Measurements from ENCODE around the gene RNF145.
"Not testable (repeated sequence)": the region's sequence is repeated elsewhere in the genome, so short reads cannot be mapped to it uniquely, and the experiment has no call there.

The RNF145 gene

GRCh38 chr5:159147976-159148375 lies 61.4 kb downstream of the RNF145 start:
- Histone ChIP-seq H3K9ac (ENCODE audit: low read depth in 1 of 2, low read length in 2 of 2) (no peak overlapping the region), H3K27me3 (ENCODE audit: control insufficient read depth in 1 of 2, insufficient read depth in 2 of 2, low read length in 2 of 2) (no peaks in the 10 kb centered on the region)

GRCh38 chr5:159146839-159147238 lies 62.5 kb downstream of the RNF145 start:
- Histone ChIP-seq H3K4me1 (ENCODE audit: control insufficient read depth in 1 of 2, insufficient read depth in 2 of 2, low read length in 2 of 2) (no peaks in the 10 kb centered on the region), H3K4me3 (ENCODE audit: low read depth in 1 of 2, low read length in 2 of 2) (no peak overlapping the region), H3K9ac (ENCODE audit: low read depth in 1 of 2, low read length in 2 of 2) (no peak overlapping the region), H3K36me3 (ENCODE audit: control insufficient read depth in 1 of 2, insufficient read depth in 2 of 2, low read length in 2 of 2) (no peaks in the 10 kb centered on the region), H3K27me3 (ENCODE audit: control insufficient read depth in 1 of 2, insufficient read depth in 2 of 2, low read length in 2 of 2) (no peaks in the 10 kb centered on the region), H3K27ac (ENCODE audit: low read depth, low read length) (no peak overlapping the region), H3K9me3 (ENCODE audit: control insufficient read depth in 1 of 2, low read length in 2 of 2) (no peaks in the 10 kb centered on the region)

More at GRCh38 chr5:159147976-159148375, 61.4 kb downstream of the RNF145 start:
- no peaks in the 10 kb centered on the region for H3K9me3 ChIP-seq (ENCODE audit: control insufficient read depth in 1 of 2, low read length in 2 of 2)
- no peak overlapping the region for H3K27ac ChIP-seq (ENCODE audit: low read depth, low read length)
- no peak overlapping the region for H3K4me3 ChIP-seq (ENCODE audit: low read depth in 1 of 2, low read length in 2 of 2)
- H3K36me3 ChIP-seq (ENCODE audit: control insufficient read depth in 1 of 2, insufficient read depth in 2 of 2, low read length in 2 of 2), result no peaks in the 10 kb centered on the region
- no peaks in the 10 kb centered on the region for H3K4me1 ChIP-seq (ENCODE audit: control insufficient read depth in 1 of 2, insufficient read depth in 2 of 2, low read length in 2 of 2)

- not testable (repeated sequence) for H3K27me3 ChIP-seq (ENCODE audit: control insufficient read depth in 1 of 2, insufficient read depth in 2 of 2, low read length in 2 of 2); H3K36me3 ChIP-seq (ENCODE audit: control insufficient read depth in 1 of 2, insufficient read depth in 2 of 2, low read length in 2 of 2); H3K9me3 ChIP-seq (ENCODE audit: control insufficient read depth in 1 of 2, low read length in 2 of 2); H3K27ac ChIP-seq (ENCODE audit: low read depth, low read length); H3K9ac ChIP-seq (ENCODE audit: low read depth in 1 of 2, low read length in 2 of 2); H3K4me1 ChIP-seq (ENCODE audit: control insufficient read depth in 1 of 2, insufficient read depth in 2 of 2, low read length in 2 of 2); H3K4me3 ChIP-seq (ENCODE audit: low read depth in 1 of 2, low read length in 2 of 2)
These were observed 64.2 kb downstream of the RNF145 start for GRCh38 chr5:159145160-159145559.

GRCh38 chr5:159139802-159140201 lies 69.6 kb downstream of the RNF145 start:
- H3K27me3 ChIP-seq (ENCODE audit: control insufficient read depth in 1 of 2, insufficient read depth in 2 of 2, low read length in 2 of 2), result peaks cover 6 to 8% of the 10 kb centered on the region in 2 donors
- H3K9ac ChIP-seq (ENCODE audit: low read depth in 1 of 2, low read length in 2 of 2), result no peak overlapping the region
- H3K4me3 ChIP-seq (ENCODE audit: low read depth in 1 of 2, low read length in 2 of 2), result no peak overlapping the region
- H3K27ac ChIP-seq (ENCODE audit: low read depth, low read length), result no peak overlapping the region
- H3K36me3 ChIP-seq (ENCODE audit: control insufficient read depth in 1 of 2, insufficient read depth in 2 of 2, low read length in 2 of 2), result no peaks in the 10 kb centered on the region
- H3K9me3 ChIP-seq (ENCODE audit: control insufficient read depth in 1 of 2, low read length in 2 of 2), result no peaks in the 10 kb centered on the region
- no peaks in the 10 kb centered on the region for H3K4me1 ChIP-seq (ENCODE audit: control insufficient read depth in 1 of 2, insufficient read depth in 2 of 2, low read length in 2 of 2)

GRCh38 chr5:159135896-159136531 lies 73.3 kb downstream of the RNF145 start:
- no peak overlapping the region for H3K27ac ChIP-seq (ENCODE audit: low read depth, low read length)
- H3K36me3 ChIP-seq (ENCODE audit: control insufficient read depth in 1 of 2, insufficient read depth in 2 of 2, low read length in 2 of 2), result no peaks in the 10 kb centered on the region
- H3K27me3 ChIP-seq (ENCODE audit: control insufficient read depth in 1 of 2, insufficient read depth in 2 of 2, low read length in 2 of 2), result peaks cover 6 to 8% of the 10 kb centered on the region in 2 donors
- H3K9me3 ChIP-seq (ENCODE audit: control insufficient read depth in 1 of 2, low read length in 2 of 2), result no peaks in the 10 kb centered on the region
- H3K4me3 ChIP-seq (ENCODE audit: low read depth in 1 of 2, low read length in 2 of 2), result no peak overlapping the region
- H3K9ac ChIP-seq (ENCODE audit: low read depth in 1 of 2, low read length in 2 of 2), result no peak overlapping the region
- H3K4me1 ChIP-seq (ENCODE audit: control insufficient read depth in 1 of 2, insufficient read depth in 2 of 2, low read length in 2 of 2), result no peaks in the 10 kb centered on the region

- no peaks in the 10 kb centered on the region for H3K9me3 ChIP-seq (ENCODE audit: control insufficient read depth in 1 of 2, low read length in 2 of 2)
- H3K9ac ChIP-seq (ENCODE audit: low read depth in 1 of 2, low read length in 2 of 2), result no peak overlapping the region
- H3K4me3 ChIP-seq (ENCODE audit: low read depth in 1 of 2, low read length in 2 of 2), result peak overlapping the region in 1 of 2 donors; percentile 7
- no peak overlapping the region for H3K27ac ChIP-seq (ENCODE audit: low read depth, low read length)
- H3K4me1 ChIP-seq (ENCODE audit: control insufficient read depth in 1 of 2, insufficient read depth in 2 of 2, low read length in 2 of 2), result no peaks in the 10 kb centered on the region
- H3K36me3 ChIP-seq (ENCODE audit: control insufficient read depth in 1 of 2, insufficient read depth in 2 of 2, low read length in 2 of 2), result no peaks in the 10 kb centered on the region
- H3K27me3 ChIP-seq (ENCODE audit: control insufficient read depth in 1 of 2, insufficient read depth in 2 of 2, low read length in 2 of 2), result peaks cover 8 to 9% of the 10 kb centered on the region in 2 donors
These were observed 76.2 kb downstream of the RNF145 start for GRCh38 chr5:159133041-159133741.

GRCh38 chr5:159132429-159133040 lies 76.8 kb downstream of the RNF145 start:
- Histone ChIP-seq H3K27ac (ENCODE audit: low read depth, low read length) (no peak overlapping the region), H3K9ac (ENCODE audit: low read depth in 1 of 2, low read length in 2 of 2) (no peak overlapping the region), H3K36me3 (ENCODE audit: control insufficient read depth in 1 of 2, insufficient read depth in 2 of 2, low read length in 2 of 2) (no peaks in the 10 kb centered on the region), H3K4me3 (ENCODE audit: low read depth in 1 of 2, low read length in 2 of 2) (no peak overlapping the region), H3K27me3 (ENCODE audit: control insufficient read depth in 1 of 2, insufficient read depth in 2 of 2, low read length in 2 of 2) (peaks cover 8 to 9% of the 10 kb centered on the region in 2 donors), H3K9me3 (ENCODE audit: control insufficient read depth in 1 of 2, low read length in 2 of 2) (no peaks in the 10 kb centered on the region), H3K4me1 (ENCODE audit: control insufficient read depth in 1 of 2, insufficient read depth in 2 of 2, low read length in 2 of 2) (no peaks in the 10 kb centered on the region)

- H3K27ac ChIP-seq (ENCODE audit: low read depth, low read length), result no peak overlapping the region
- H3K4me3 ChIP-seq (ENCODE audit: low read depth in 1 of 2, low read length in 2 of 2), result no peak overlapping the region
- no peak overlapping the region for H3K9ac ChIP-seq (ENCODE audit: low read depth in 1 of 2, low read length in 2 of 2)
- H3K9me3 ChIP-seq (ENCODE audit: control insufficient read depth in 1 of 2, low read length in 2 of 2), result no peaks in the 10 kb centered on the region
- no peaks in the 10 kb centered on the region for H3K4me1 ChIP-seq (ENCODE audit: control insufficient read depth in 1 of 2, insufficient read depth in 2 of 2, low read length in 2 of 2)
- H3K27me3 ChIP-seq (ENCODE audit: control insufficient read depth in 1 of 2, insufficient read depth in 2 of 2, low read length in 2 of 2), result peaks cover 8 to 9% of the 10 kb centered on the region in 2 donors
- no peaks in the 10 kb centered on the region for H3K36me3 ChIP-seq (ENCODE audit: control insufficient read depth in 1 of 2, insufficient read depth in 2 of 2, low read length in 2 of 2)
These were observed 77.4 kb downstream of the RNF145 start for GRCh38 chr5:159131951-159132350.

- H3K9ac ChIP-seq (ENCODE audit: low read depth in 1 of 2, low read length in 2 of 2), result no peak overlapping the region
- no peaks in the 10 kb centered on the region for H3K9me3 ChIP-seq (ENCODE audit: control insufficient read depth in 1 of 2, low read length in 2 of 2)
- H3K27ac ChIP-seq (ENCODE audit: low read depth, low read length), result no peak overlapping the region
- H3K4me3 ChIP-seq (ENCODE audit: low read depth in 1 of 2, low read length in 2 of 2), result no peak overlapping the region
- peaks cover 3 to 5% of the 10 kb centered on the region in 2 donors for H3K27me3 ChIP-seq (ENCODE audit: control insufficient read depth in 1 of 2, insufficient read depth in 2 of 2, low read length in 2 of 2)
- H3K4me1 ChIP-seq (ENCODE audit: control insufficient read depth in 1 of 2, insufficient read depth in 2 of 2, low read length in 2 of 2), result no peaks in the 10 kb centered on the region
- no peaks in the 10 kb centered on the region for H3K36me3 ChIP-seq (ENCODE audit: control insufficient read depth in 1 of 2, insufficient read depth in 2 of 2, low read length in 2 of 2)
These were observed 78.5 kb downstream of the RNF145 start for GRCh38 chr5:159130871-159131270.

GRCh38 chr5:159128070-159128541 lies 81.2 kb downstream of the RNF145 start:
- H3K9ac ChIP-seq (ENCODE audit: low read depth in 1 of 2, low read length in 2 of 2), result no peak overlapping the region
- H3K9me3 ChIP-seq (ENCODE audit: control insufficient read depth in 1 of 2, low read length in 2 of 2), result no peaks in the 10 kb centered on the region
- H3K4me1 ChIP-seq (ENCODE audit: control insufficient read depth in 1 of 2, insufficient read depth in 2 of 2, low read length in 2 of 2), result no peaks in the 10 kb centered on the region
- no peak overlapping the region for H3K4me3 ChIP-seq (ENCODE audit: low read depth in 1 of 2, low read length in 2 of 2)
- H3K27ac ChIP-seq (ENCODE audit: low read depth, low read length), result no peak overlapping the region
- H3K27me3 ChIP-seq (ENCODE audit: control insufficient read depth in 1 of 2, insufficient read depth in 2 of 2, low read length in 2 of 2), result peaks cover 0 to 2% of the 10 kb centered on the region in 2 donors
- H3K36me3 ChIP-seq (ENCODE audit: control insufficient read depth in 1 of 2, insufficient read depth in 2 of 2, low read length in 2 of 2), result no peaks in the 10 kb centered on the region
